Heart left ventricle (tissue), 13 donors: ENCODE measurements around the gene ZNF750.

Experiments used
- CTCF ChIP-seq, 12 donors: fragments of 200-600 bp; sonication (generic) in 4 of 12; IDR thresholded peaks; one replicate each; pipeline versions ENCODE4 v1.5.0 to v1.8.0; 2018 to 2022; ENCODE audit warnings: antibody characterized with exemption in 12 of 12, mild to moderate bottlenecking in 5 of 12
- POLR2A ChIP-seq, 2 donors: fragments of 450-650 bp; IDR thresholded peaks; one replicate each; pipeline ENCODE4 v1.6.1; 2017; ENCODE audit warnings: antibody characterized with exemption in 2 of 2, mild to moderate bottlenecking in 2 of 2, moderate library complexity in 2 of 2
- donor health status: ischemic (EF 13 %, LVEDD 7.1; RV severe dilation, severe dysfunction).
- donor health status: DM: no; HTN: yes; CAD: no.
- donor health status: DM: no; HTN: no; CAD: no.
- donor health status: ischemic (EF 25% LVEDD 6.9; RV normal size, moderate dysfunction).
- donor health status: ischemic (EF 25% LVEDD 5.7; RV mildly dilated, moderate dysfunction).
- donor health status: ischemic (EF 35%, LVEDD 5.7; RV mildly dilated, moderate dysfunction).
- donor health status: nonischemic (EF 11% LVEDD 7.7; RV severe dilation, severe dysfunction).
- donor health status: DM: yes; HTN: yes; CAD: no.
- donor health status: PGD.
- donor health status: ischemic (EF 29% LVEDD 5.4; RV normal size, mild dysfunction).
- donor health status: nonischemic (EF 23%, LVEDD 6.1; RV moderate dilation, normal function).

DNA sequence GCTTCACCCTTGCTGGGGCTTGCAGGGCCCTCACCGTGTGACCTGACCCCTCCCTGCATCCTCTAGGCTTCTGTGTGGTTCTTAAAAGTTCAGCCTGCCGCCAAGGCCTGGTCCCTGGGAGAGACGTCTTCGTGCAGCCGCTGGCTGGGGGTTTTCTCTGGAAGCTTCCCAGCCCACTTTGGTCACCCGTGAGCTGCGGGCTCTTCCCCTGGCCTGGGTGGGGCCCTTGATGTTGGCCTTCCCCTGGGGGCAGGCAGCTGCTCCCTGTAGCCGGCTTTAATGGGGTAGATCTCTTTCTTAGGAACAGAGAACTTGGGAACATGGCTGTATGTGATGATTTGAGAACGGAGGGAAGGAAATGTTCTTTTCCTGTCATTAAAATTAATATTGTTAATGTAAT is 32.7 kb downstream of the ZNF750 start:
- TF ChIP-seq CTCF (IDR thresholded peaks at IDR 0.05) (no peak), POLR2A (IDR thresholded peaks at IDR 0.05) (no peak)
